NCI-H345 treated with DMSO at 0.1 percent for 48 hours (cell line): ENCODE data around the gene NASP.

Source experiments
- DNase-seq: peaks from one replicate; lab custom pipeline; 2025; ENCODE audit not compliant: unreplicated experiment; lab: John Stamatoyannopoulos, UW

Gene NASP

GRCh38 chr1:45619149-45619921 lies 35.5 kb downstream of the NASP start:
- DNase-seq = no peak

GRCh38 chr1:45620588-45621500 lies 37.0 kb downstream of the NASP start:
- DNase-seq = no peak

- no peak for DNase-seq
Measured at GRCh38 chr1:45621501-45621836, 37.6 kb downstream of the NASP start.

- no peak for DNase-seq
Measured at GRCh38 chr1:45621895-45622523, 38.2 kb downstream of the NASP start.

- DNase-seq = no peak
Measured at GRCh38 chr1:45622524-45623394, 38.9 kb downstream of the NASP start.

GRCh38 chr1:45623972-45624371 lies 40.1 kb downstream of the NASP start, which contains the start of gene CCDC17:
Gene CCDC17 (minus strand): TSS chr1:45624054. CDS start chr1:45623909, 145 bp downstream.
- DNase-seq = no peak

- no peak for DNase-seq
Measured at GRCh38 chr1:45629035-45629434, 45.2 kb downstream of the NASP start.

- no peak for DNase-seq
Measured at GRCh38 chr1:45630429-45630828, 46.6 kb downstream of the NASP start.

GRCh38 chr1:45635211-45635610 lies 51.4 kb downstream of the NASP start:
- no peak for DNase-seq

- no peak for DNase-seq
Measured at GRCh38 chr1:45640293-45640692, 56.5 kb downstream of the NASP start.

- DNase-seq = no peak
Measured at GRCh38 chr1:45643321-45643720, 59.5 kb downstream of the NASP start.

- DNase-seq = no peak
Measured at GRCh38 chr1:45643978-45644377, 60.1 kb downstream of the NASP start.

- no peak for DNase-seq
Measured at GRCh38 chr1:45644661-45645060, 60.8 kb downstream of the NASP start.

- DNase-seq = no peak
Measured at GRCh38 chr1:45647248-45648021, 63.6 kb downstream of the NASP start.

- DNase-seq = no peak
Measured at GRCh38 chr1:45654540-45655280, 70.9 kb downstream of the NASP start.

GRCh38 chr1:45656573-45657226 lies 72.9 kb downstream of the NASP start:
- DNase-seq = no peak

- no peak for DNase-seq
Measured at GRCh38 chr1:45658171-45658570, 74.3 kb downstream of the NASP start.

- DNase-seq = no peak
Measured at GRCh38 chr1:45659222-45659621, 75.4 kb downstream of the NASP start.

GRCh38 chr1:45660336-45660735 lies 76.5 kb downstream of the NASP start:
- DNase-seq = no peak
